Measurements from ENCODE around the gene NTM. TPM values are rescaled to one million over a fixed set of nuclear protein-coding genes. Genes with fewer than 3 reads are reported as not detected.

NTM gene
- total RNA-seq, 1 donor from 2014 or later, result not detected

DNA sequence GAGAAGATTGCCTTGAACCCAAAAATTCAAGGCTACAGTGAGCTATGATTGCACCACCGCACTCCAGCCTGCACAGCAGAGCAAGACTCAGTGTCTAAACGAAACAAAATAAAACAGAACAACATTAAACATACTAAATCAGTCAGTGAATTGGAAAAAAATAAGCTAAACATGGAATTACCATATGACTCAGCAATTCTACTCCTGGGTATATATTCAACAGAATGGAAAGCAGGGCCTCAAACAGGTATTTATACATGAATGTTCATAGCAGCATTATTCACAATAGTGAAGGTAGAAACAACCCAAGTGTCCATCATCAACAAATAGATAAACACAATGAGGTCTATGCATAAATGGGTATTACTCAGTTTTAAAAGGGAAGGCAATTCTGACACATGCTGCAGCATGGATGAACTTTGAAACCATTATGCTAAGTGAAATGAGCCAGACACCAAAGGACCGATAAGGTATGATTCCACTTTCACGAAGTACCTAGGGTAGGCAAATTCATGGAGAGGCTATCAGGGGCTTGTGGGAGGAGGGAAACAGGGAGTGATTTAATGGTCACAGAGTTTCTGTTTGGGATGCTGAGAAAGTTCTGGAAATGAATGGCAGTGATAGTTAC lies 15.5 kb downstream of the NTM start:
- ChIA-PET CTCF (no interaction called here), POLR2A (no interaction called here)
- no peak overlapping the region for H3K27ac Mint-ChIP-seq
- ATAC-seq (ENCODE audit: low read depth), result no peak
- no peaks in the 10 kb centered on the region for H3K4me1 Mint-ChIP-seq
- no peaks in the 10 kb centered on the region for H3K9me3 Mint-ChIP-seq
- no peak for DNase-seq
- intact Hi-C loops (cut with micrococcal nuclease), result no loop called here
- H3K27me3 Mint-ChIP-seq, result peaks cover 1% of the 10 kb centered on the region
- H3K4me3 Mint-ChIP-seq, result no peak overlapping the region
- TF ChIP-seq, protein P1, sequence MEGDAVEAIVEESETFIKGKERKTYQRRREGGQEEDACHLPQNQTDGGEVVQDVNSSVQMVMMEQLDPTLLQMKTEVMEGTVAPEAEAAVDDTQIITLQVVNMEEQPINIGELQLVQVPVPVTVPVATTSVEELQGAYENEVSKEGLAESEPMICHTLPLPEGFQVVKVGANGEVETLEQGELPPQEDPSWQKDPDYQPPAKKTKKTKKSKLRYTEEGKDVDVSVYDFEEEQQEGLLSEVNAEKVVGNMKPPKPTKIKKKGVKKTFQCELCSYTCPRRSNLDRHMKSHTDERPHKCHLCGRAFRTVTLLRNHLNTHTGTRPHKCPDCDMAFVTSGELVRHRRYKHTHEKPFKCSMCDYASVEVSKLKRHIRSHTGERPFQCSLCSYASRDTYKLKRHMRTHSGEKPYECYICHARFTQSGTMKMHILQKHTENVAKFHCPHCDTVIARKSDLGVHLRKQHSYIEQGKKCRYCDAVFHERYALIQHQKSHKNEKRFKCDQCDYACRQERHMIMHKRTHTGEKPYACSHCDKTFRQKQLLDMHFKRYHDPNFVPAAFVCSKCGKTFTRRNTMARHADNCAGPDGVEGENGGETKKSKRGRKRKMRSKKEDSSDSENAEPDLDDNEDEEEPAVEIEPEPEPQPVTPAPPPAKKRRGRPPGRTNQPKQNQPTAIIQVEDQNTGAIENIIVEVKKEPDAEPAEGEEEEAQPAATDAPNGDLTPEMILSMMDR (IDR thresholded peaks at IDR 0.05), result no peak
- H3K36me3 Mint-ChIP-seq (ENCODE audit: low read depth), result no peaks in the 10 kb centered on the region

DNA sequence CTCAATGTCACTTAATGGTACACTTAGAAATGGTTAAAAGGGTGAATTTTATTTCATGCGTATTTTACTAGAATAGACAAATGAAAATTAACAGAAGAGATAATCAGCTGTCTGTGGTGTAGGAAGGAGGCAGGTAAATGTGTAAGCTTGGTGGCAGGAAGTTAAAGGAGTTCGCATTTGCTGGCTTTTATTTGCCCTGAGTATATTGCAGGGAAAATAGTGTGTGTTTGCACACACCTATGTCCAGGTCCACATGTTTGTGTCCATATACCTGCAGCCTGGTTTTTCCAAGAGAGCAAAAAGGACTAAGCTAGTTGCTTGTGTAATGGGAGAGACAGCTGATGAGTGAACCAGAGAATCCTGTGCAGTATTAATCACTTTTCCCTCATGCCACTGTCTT lies 16.0 kb downstream of the NTM start:
- H3K4me1 Mint-ChIP-seq, result no peaks in the 10 kb centered on the region

DNA sequence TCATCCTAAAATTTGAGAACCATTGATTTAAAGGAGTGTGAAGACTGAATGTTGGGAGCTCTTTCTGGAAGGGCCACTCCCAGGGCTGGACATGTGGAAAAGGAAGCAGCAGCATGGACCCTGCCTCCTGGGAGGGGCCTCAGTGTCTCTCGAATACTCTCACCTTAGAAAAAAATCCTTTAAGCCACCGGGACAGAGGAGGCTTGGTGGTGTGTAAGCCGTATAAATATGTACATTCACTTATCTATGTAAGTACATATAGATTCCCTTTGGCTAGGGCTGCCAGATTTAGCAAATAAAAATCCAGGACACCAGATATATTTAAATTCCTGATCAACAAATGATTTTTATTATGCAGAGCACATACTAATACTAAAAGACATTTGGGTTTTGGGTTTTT lies 17.6 kb downstream of the NTM start:
- ChIA-PET POLR2A (no interaction called here), CTCF (no interaction called here)
- H3K4me1 Mint-ChIP-seq, result no peaks in the 10 kb centered on the region
- no peaks in the 10 kb centered on the region for H3K9me3 Mint-ChIP-seq
- DNase-seq (no peak), ATAC-seq (ENCODE audit: low read depth) (no peak)
- intact Hi-C loops (cut with micrococcal nuclease), result no loop called here
- H3K4me3 Mint-ChIP-seq, result no peak overlapping the region
- no peak overlapping the region for H3K27ac Mint-ChIP-seq
- H3K36me3 Mint-ChIP-seq (ENCODE audit: low read depth), result no peaks in the 10 kb centered on the region
- no peaks in the 10 kb centered on the region for H3K27me3 Mint-ChIP-seq
- TF ChIP-seq, protein P1 (IDR thresholded peaks at IDR 0.05), result no peak

More for the DNA sequence above, 16.0 kb downstream of the NTM start:
- Mint-ChIP-seq H3K27me3 (no peaks in the 10 kb centered on the region), H3K27ac (no peak overlapping the region), H3K36me3 (ENCODE audit: low read depth) (no peaks in the 10 kb centered on the region), H3K4me3 (no peak overlapping the region), H3K9me3 (no peaks in the 10 kb centered on the region)
- ATAC-seq (ENCODE audit: low read depth), result no peak
- no peak for DNase-seq
- intact Hi-C loops (cut with micrococcal nuclease), result no loop called here
- ChIA-PET CTCF (no interaction called here), POLR2A (no interaction called here)
- TF ChIP-seq, protein P1 (IDR thresholded peaks at IDR 0.05), result no peak

DNA sequence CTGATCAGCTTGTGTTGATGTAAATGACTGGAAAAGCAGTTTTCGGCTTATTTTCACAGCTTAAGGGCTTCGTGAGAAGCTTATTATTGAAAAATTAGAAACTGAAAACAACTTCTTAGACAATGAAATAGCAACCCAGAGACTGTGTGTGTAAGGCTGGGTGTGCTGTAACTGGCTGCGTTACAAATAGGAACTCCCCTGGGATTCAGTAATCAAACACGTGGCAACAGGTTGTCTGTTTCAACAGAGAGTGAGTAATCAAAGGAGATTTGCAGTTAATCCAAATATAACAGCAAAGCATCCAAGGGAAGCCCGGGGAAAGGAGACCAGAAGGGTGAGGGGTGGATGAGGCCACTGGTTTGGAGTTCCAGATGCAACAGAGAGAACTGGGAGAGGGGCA lies 19.2 kb downstream of the NTM start:
- no peaks in the 10 kb centered on the region for H3K4me1 Mint-ChIP-seq
- POLR2A ChIA-PET, result no interaction called here
- H3K27ac Mint-ChIP-seq, result no peak overlapping the region
- ATAC-seq (ENCODE audit: low read depth) (no peak), DNase-seq (no peak)
- no peak overlapping the region for H3K4me3 Mint-ChIP-seq
- intact Hi-C loops (cut with micrococcal nuclease), result no loop called here
- no peaks in the 10 kb centered on the region for H3K27me3 Mint-ChIP-seq
- TF ChIP-seq, protein P1 (IDR thresholded peaks at IDR 0.05), result no peak
- no peaks in the 10 kb centered on the region for H3K36me3 Mint-ChIP-seq (ENCODE audit: low read depth)
- CTCF ChIA-PET, result no interaction called here
- H3K9me3 Mint-ChIP-seq, result no peaks in the 10 kb centered on the region

DNA sequence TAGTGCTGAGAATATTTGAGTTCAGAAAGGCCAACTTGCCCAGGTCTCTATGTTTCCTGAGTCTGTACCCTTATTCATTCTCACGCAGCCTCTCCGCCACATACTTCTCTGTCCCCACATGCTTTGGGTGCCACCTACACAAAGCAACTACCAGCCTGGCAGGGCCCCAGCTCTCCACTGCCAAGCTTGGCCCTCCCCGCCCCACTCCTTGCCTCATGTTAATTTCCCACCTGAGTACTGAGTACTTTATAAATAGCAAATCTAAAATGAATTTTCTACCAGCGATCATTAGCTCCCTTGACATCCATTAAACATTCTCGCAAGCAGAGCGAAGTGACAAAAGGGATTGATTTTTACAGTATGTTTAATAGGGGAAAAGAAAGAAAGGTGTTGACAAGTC lies 20.8 kb downstream of the NTM start:
- DNase-seq, result no peak
- Mint-ChIP-seq H3K27me3 (no peaks in the 10 kb centered on the region), H3K4me1 (no peaks in the 10 kb centered on the region), H3K27ac (no peak overlapping the region), H3K36me3 (ENCODE audit: low read depth) (no peaks in the 10 kb centered on the region), H3K4me3 (no peak overlapping the region), H3K9me3 (no peaks in the 10 kb centered on the region)
- TF ChIP-seq, protein P1 (IDR thresholded peaks at IDR 0.05), result no peak
- ChIA-PET CTCF (no interaction called here), POLR2A (no interaction called here)
- ATAC-seq (ENCODE audit: low read depth), result no peak
- intact Hi-C loops (cut with micrococcal nuclease), result no loop called here
